ENCODE data around the gene CLCA2.

DNA sequence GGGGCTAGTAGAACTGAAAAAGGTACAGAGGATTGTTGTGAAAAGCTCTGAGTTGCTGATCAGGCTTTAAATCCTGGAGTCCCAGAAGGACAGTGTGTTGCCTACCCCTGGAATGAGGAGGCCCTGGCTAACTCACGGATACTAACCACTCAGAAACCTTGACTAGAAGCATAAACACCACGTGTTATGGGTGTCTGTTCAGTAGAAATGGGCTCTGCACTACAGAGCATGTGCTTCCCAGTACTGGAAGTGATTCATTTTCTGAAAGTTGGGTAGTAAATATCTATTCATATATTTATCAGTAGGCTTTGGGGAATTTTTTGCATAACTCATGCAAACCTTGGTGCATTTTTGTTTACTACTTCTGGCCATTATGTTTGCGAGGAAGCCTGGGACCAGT lies 29.7 kb downstream of the CLCA2 start:
- TF ChIP-seq POLR2AphosphoS5 (IDR thresholded peaks at IDR 0.05; ENCODE audit: borderline replicate concordance, low read depth, low read length), result no peak
- TF ChIP-seq EZH2 (IDR thresholded peaks at IDR 0.05), result no peak

Data from SK-N-MC (cell line).